IMR-90 (cell line): Measurements from ENCODE around the gene SPRYD7. TPM values are rescaled to one million over a fixed set of nuclear protein-coding genes. Genes with fewer than 3 reads are reported as not detected.

Source experiments
- ATAC-seq: fragments of 200-7000 bp; cut with Tn5 transposase; 2 replicates; pipeline ENCODE4 v1.9.1; 2020; ENCODE audit warnings: low read depth, mild to moderate bottlenecking, moderate library complexity
- BruUV-seq: library from RNA; stranded (reverse); fragments of 400-500 nt; replicated peaks from 2 replicates; lab custom pipeline; 2021; lab: Mats Ljungman, UMichigan
- CTCF ChIA-PET: fragments of 300-600 bp; formaldehyde crosslinking; extraction: SDS; loops from one replicate; lab custom pipeline; 2021; ENCODE audit warnings: antibody characterized with exemption; lab: Yijun Ruan, JAX
- POLR2A ChIA-PET: fragments of 300-600 bp; sonication (Branson Sonifier 250); formaldehyde crosslinking; loops from one replicate; lab custom pipeline; 2022; ENCODE audit warnings: antibody characterized with exemption; ENCODE audit not compliant: unreplicated experiment; lab: Charles Lee
- DNase-seq: peaks from one replicate; pipeline ENCODE4 v3.0.0; 2013
- H2AFZ ChIP-seq: replicated peaks from 2 replicates; pipeline ENCODE3; 2013; ENCODE audit warnings: low read length, mild to moderate bottlenecking; ENCODE audit not compliant: poor library complexity
- H2AK5ac ChIP-seq: 2 replicates; pipeline ENCODE4 v1.6.1; 2013; ENCODE audit warnings: low read depth, low read length, inconsistent platforms
- H2AK9ac ChIP-seq: replicated peaks from 2 replicates; pipeline ENCODE3; 2013; ENCODE audit warnings: mild to moderate bottlenecking, low read depth, low read length, moderate library complexity; ENCODE audit not compliant: poor library complexity
- H2BK120ac ChIP-seq: 2 replicates; pipeline ENCODE4 v1.6.1; 2013; ENCODE audit warnings: low read depth, low read length, inconsistent platforms
- H2BK15ac ChIP-seq: 3 replicates; pipeline ENCODE4 v1.6.1; 2013; ENCODE audit warnings: low read depth, low read length, inconsistent platforms
- H2BK20ac ChIP-seq: 2 replicates; pipeline ENCODE4 v1.6.1; 2013; ENCODE audit warnings: low read depth, mild to moderate bottlenecking, inconsistent platforms, low read length, moderate library complexity
- H2BK5ac ChIP-seq: 2 replicates; pipeline ENCODE4 v1.6.1; 2013; ENCODE audit warnings: mild to moderate bottlenecking, low read depth, low read length, inconsistent platforms; ENCODE audit not compliant: poor library complexity, severe bottlenecking
- H3K14ac ChIP-seq: replicated peaks from 2 replicates; pipeline ENCODE4 v1.6.1; 2013; ENCODE audit warnings: low read depth, low read length, inconsistent platforms
- H3K18ac ChIP-seq: 2 replicates; pipeline ENCODE4 v1.6.1; 2013; ENCODE audit warnings: low read depth, low read length, control low read depth
- H3K23ac ChIP-seq: 2 replicates; pipeline ENCODE4 v1.6.1; 2013; ENCODE audit warnings: low read depth, low read length, inconsistent platforms
- H3K27ac ChIP-seq: 2 replicates; pipeline ENCODE4 v1.5.1; 2013; ENCODE audit warnings: mild to moderate bottlenecking, control low read depth, low read length; ENCODE audit not compliant: insufficient read depth
- H3K27me3 ChIP-seq: 2 replicates; pipeline ENCODE4 v1.6.1; 2013; ENCODE audit warnings: low read length; ENCODE audit not compliant: control insufficient read depth, insufficient read depth
- H3K36me3 ChIP-seq: 2 replicates; pipeline ENCODE4 v1.6.1; 2013; ENCODE audit warnings: low read length, mixed read lengths; ENCODE audit not compliant: control insufficient read depth, insufficient read depth
- H3K4ac ChIP-seq: 2 replicates; pipeline ENCODE4 v1.6.1; 2013; ENCODE audit warnings: low read depth, low read length, inconsistent platforms
- H3K4me1 ChIP-seq: 2 replicates; pipeline ENCODE4 v1.6.1; 2013; ENCODE audit warnings: low read length, mixed read lengths; ENCODE audit not compliant: control insufficient read depth, insufficient read depth
- H3K4me2 ChIP-seq: 2 replicates; pipeline ENCODE4 v1.6.1; 2013; ENCODE audit warnings: low read depth, mild to moderate bottlenecking, control low read depth, low read length, moderate library complexity
- H3K4me3 ChIP-seq: 2 replicates; pipeline ENCODE4 v1.5.1; 2013; ENCODE audit warnings: low read depth, mild to moderate bottlenecking, control low read depth, low read length, moderate library complexity; ENCODE audit not compliant: insufficient read depth
- H3K56ac ChIP-seq: 2 replicates; pipeline ENCODE4 v1.6.1; 2013; ENCODE audit warnings: low read length, inconsistent platforms; ENCODE audit not compliant: insufficient read depth; ENCODE audit errors: extremely low read depth
- H3K79me1 ChIP-seq, 2 experiments: 2 replicates each; pipeline ENCODE4 v1.6.1; 2013; ENCODE audit warnings: low read length in 2 of 2, inconsistent platforms in 1 of 2, low read depth in 1 of 2
- H3K9ac ChIP-seq: 2 replicates; pipeline ENCODE4 v1.6.1; 2013; ENCODE audit warnings: low read depth, low read length, control low read depth
- H3K9me1 ChIP-seq: 2 replicates; pipeline ENCODE4 v1.6.1; 2013; ENCODE audit warnings: low read length, inconsistent platforms; ENCODE audit not compliant: insufficient read depth
- H3K9me3 ChIP-seq: 2 replicates; pipeline ENCODE4 v1.6.1; 2013; ENCODE audit warnings: low read length; ENCODE audit not compliant: control insufficient read depth, insufficient read depth
- H4K20me1 ChIP-seq: 2 replicates; pipeline ENCODE4 v1.6.1; 2013; ENCODE audit warnings: low read length, inconsistent platforms; ENCODE audit not compliant: insufficient read depth
- H4K5ac ChIP-seq: 2 replicates; pipeline ENCODE4 v1.6.1; 2013; ENCODE audit warnings: mild to moderate bottlenecking, low read depth, low read length, control low read depth
- H4K8ac ChIP-seq, 2 experiments: 2 replicates each; pipeline ENCODE4 v1.6.1; 2013; ENCODE audit warnings: low read depth in 2 of 2, low read length in 2 of 2, control low read depth in 1 of 2, inconsistent platforms in 1 of 2
- H4K91ac ChIP-seq: 2 replicates; pipeline ENCODE4 v1.6.1; 2013; ENCODE audit warnings: low read depth, low read length, inconsistent platforms; ENCODE audit not compliant: insufficient read depth
- BHLHE40 ChIP-seq: fragments of 150-350 bp; IDR thresholded peaks from 2 replicates; pipeline ENCODE4 v1.6.1; 2016; ENCODE audit warnings: mild to moderate bottlenecking, low read depth, low read length
- CEBPB ChIP-seq: IDR thresholded peaks from 2 replicates; pipeline ENCODE4 v1.6.1; 2012; ENCODE audit warnings: low read depth, low read length, improper control_type of control experiment
- ELK1 ChIP-seq: fragments of 150-350 bp; IDR thresholded peaks from 2 replicates; pipeline ENCODE4 v1.6.1; 2016; ENCODE audit warnings: low read depth, mild to moderate bottlenecking, low read length, moderate library complexity, borderline replicate concordance
- MXI1 ChIP-seq: IDR thresholded peaks from 2 replicates; pipeline ENCODE4 v1.6.1; 2012; ENCODE audit warnings: low read depth, mild to moderate bottlenecking, low read length, moderate library complexity, borderline replicate concordance
- NFE2L2 ChIP-seq: fragments of 150-350 bp; IDR thresholded peaks from 2 replicates; pipeline ENCODE4 v1.6.1; 2016; ENCODE audit warnings: low read depth, mild to moderate bottlenecking, low read length
- RAD21 ChIP-seq: IDR thresholded peaks from 2 replicates; pipeline ENCODE4 v1.6.1; 2012; ENCODE audit warnings: low read length, improper control_type of control experiment
- WGBS, 2 experiments: methylation state at CpG; one replicate each; pipeline versions ENCODE4 v1.1.5 to v1.1.7; 2013; ENCODE audit warnings: missing lambda C conversion rate in 2 of 2; ENCODE audit not compliant: insufficient read length in 1 of 2; ENCODE audit errors: extremely low coverage in 2 of 2; 5-methylcytosine and 5-hydroxymethylcytosine counted together
- dilution Hi-C: fragments of 300-500 bp; cut with HindIII; formaldehyde crosslinking; loops from one replicate; pipeline ENCODE4 v1.14.3; 2018; ENCODE audit warnings: low sequenced_read_pairs; ENCODE audit not compliant: unreplicated experiment
- in situ Hi-C: fragments of 300-500 bp; cut with MboI; formaldehyde crosslinking; loops from 3 replicates; pipeline ENCODE4 v1.14.3; 2019; ENCODE audit warnings: low sequenced_read_pairs, inconsistent platforms, mixed read lengths
- intact Hi-C: fragments of 100-400 bp; cut with micrococcal nuclease; formaldehyde crosslinking; loops from 2 replicates; pipeline ENCODE4 v1.10.0; 2022
- polyA plus RNA-seq, 3 experiments: library from polyadenylated mRNA; depleted of rRNA; stranded (reverse); fragments of >200 nt; gene quantifications; 2 replicates each; pipeline ENCODE4 v1.2.3, GENCODE V29; 2012; ENCODE audit warnings: low replicate concordance in 1 of 3
- total RNA-seq: library from RNA; depleted of rRNA; stranded (reverse); fragments of >200 nt; gene quantifications from 2 replicates; pipeline ENCODE4 v1.2.3, GENCODE V29; 2012

SPRYD7 gene
- total and polyA plus RNA-seq, 2 of the 4 experiments (the other 2 are of a cell fraction) = 5.6 to 20.2 TPM

- Histone ChIP-seq H2AK5ac (no peak overlapping the region), H3K4me2 (no peak overlapping the region), H3K79me1 (peaks cover under 1 to 27% of the 10 kb centered on the region in 2 experiments), H3K9ac (no peak overlapping the region), H3K36me3 (peaks cover 23% of the 10 kb centered on the region), H3K9me3 (no peaks in the 10 kb centered on the region), H3K18ac (no peak overlapping the region), H2AK9ac (no peak overlapping the region), H2BK5ac (no peak overlapping the region), H4K91ac (no peak overlapping the region), H3K4me1 (peaks cover 2% of the 10 kb centered on the region; the same call in 1 of the 2 replicates), H3K23ac (no peak overlapping the region), H2BK20ac (no peak overlapping the region), H3K4ac (no peak overlapping the region; the same call in 1 of the 2 replicates), H3K27ac (no peak overlapping the region), H2BK120ac (no peak overlapping the region), H2AFZ (no peak overlapping the region), H4K5ac (no peak overlapping the region), H4K20me1 (no peaks in the 10 kb centered on the region), H3K27me3 (no peaks in the 10 kb centered on the region), H4K8ac (peak overlapping the region in 1 of 2 experiments; percentile 15; a peak in 1 of 4 replicates), H2BK15ac (no peak overlapping the region), H3K9me1 (peaks cover 3% of the 10 kb centered on the region; the same call in 1 of the 2 replicates), H3K56ac (no peak overlapping the region), H3K4me3 (no peak overlapping the region), H3K14ac (no peak overlapping the region)
- peak; percentile 84 for ATAC-seq
- dilution Hi-C loops = no loop called here
- intact Hi-C loops = no loop called here
- DNase-seq = peak; percentile 76
- no TSS peak for BruUV-seq
- no CpG with 5 or more reads among the region's 3 CpGs for WGBS, 2 experiments
- TF ChIP-seq BHLHE40 = peak; percentile 55; the same call in 1 of the 2 replicates
- no peak for TF ChIP-seq RAD21
- TF ChIP-seq MXI1 = no peak
- no peak for TF ChIP-seq NFE2L2
- peak; percentile 52; the same call in 1 of the 2 replicates for TF ChIP-seq CEBPB
- no peak for TF ChIP-seq ELK1
- ChIA-PET CTCF (interaction anchor here (0.6 kb wide), 3 partner anchors 48 to 135 kb away, joined by 3 to 6 read pairs (median 4); no protein-coding TSS in a partner anchor), POLR2A (interaction anchor here (0.6 kb wide), 1 partner anchor 20 kb away, joined by 3 read pairs; no protein-coding TSS in a partner anchor)
- in situ Hi-C loops = no loop called here
These were observed 8.4 kb downstream of the SPRYD7 start for GRCh38 chr13:49927755-49928154.
